GM23248 (cell line): ENCODE measurements around the gene ZNF121. TPM values are rescaled to one million over a fixed set of nuclear protein-coding genes. Genes with fewer than 3 reads are reported as not detected.
A peak's percentile ranks its signal among the peaks of the same experiment; 100 is the strongest.
"Not testable (repeated sequence)": the region's sequence is repeated elsewhere in the genome, so short reads cannot be mapped to it uniquely, and the experiment has no call there.

Experiments used
- DNase-seq: peaks from one replicate; pipeline ENCODE4 v3.0.0-alpha.2; 2015
- H2AFZ ChIP-seq: fragments of 200-600 bp; sonication (generic); 2 replicates; pipeline ENCODE4 v1.6.1; 2016; ENCODE audit warnings: antibody characterized with exemption
- H3F3A ChIP-seq: fragments of 200-600 bp; sonication (generic); 2 replicates; pipeline ENCODE4 v1.6.1; 2016; ENCODE audit warnings: mild to moderate bottlenecking, antibody characterized with exemption, mixed run types; ENCODE audit not compliant: insufficient read depth
- H3K27ac ChIP-seq: fragments of 200-600 bp; sonication (generic); 2 replicates; pipeline ENCODE4 v1.5.1; 2016; ENCODE audit warnings: mild to moderate bottlenecking
- H3K27me3 ChIP-seq: fragments of 200-600 bp; sonication (generic); replicated peaks from 2 replicates; pipeline ENCODE4 v1.6.1; 2016; ENCODE audit warnings: mild to moderate bottlenecking; ENCODE audit not compliant: insufficient read depth
- H3K36me3 ChIP-seq: fragments of 200-600 bp; sonication (generic); 2 replicates; pipeline ENCODE4 v1.6.1; 2016; ENCODE audit warnings: low read depth, mild to moderate bottlenecking
- H3K4me1 ChIP-seq: fragments of 200-600 bp; sonication (generic); 2 replicates; pipeline ENCODE4 v1.6.1; 2016; ENCODE audit warnings: mild to moderate bottlenecking; ENCODE audit not compliant: insufficient read depth
- H3K4me2 ChIP-seq: fragments of 200-600 bp; sonication (generic); one replicate; pipeline ENCODE4 v1.6.1; 2016; ENCODE audit warnings: mild to moderate bottlenecking; ENCODE audit not compliant: unreplicated experiment
- H3K4me3 ChIP-seq: fragments of 200-600 bp; sonication (generic); 2 replicates; pipeline ENCODE4 v1.5.1; 2016; ENCODE audit warnings: mild to moderate bottlenecking
- H3K79me2 ChIP-seq: fragments of 200-600 bp; sonication (generic); 2 replicates; pipeline ENCODE4 v1.6.1; 2016; ENCODE audit warnings: mild to moderate bottlenecking; ENCODE audit not compliant: insufficient read depth
- H3K9ac ChIP-seq: fragments of 200-600 bp; sonication (generic); 2 replicates; pipeline ENCODE4 v1.6.1; 2016; ENCODE audit warnings: mild to moderate bottlenecking
- H3K9me2 ChIP-seq: fragments of 200-600 bp; sonication (generic); 2 replicates; pipeline ENCODE4 v1.6.1; 2016; ENCODE audit warnings: mixed run types, mild to moderate bottlenecking, moderate library complexity; ENCODE audit not compliant: insufficient read depth
- H3K9me3 ChIP-seq: fragments of 200-600 bp; sonication (generic); one replicate; pipeline ENCODE4 v1.6.1; 2017; ENCODE audit warnings: low read depth
- H4K20me1 ChIP-seq: fragments of 200-600 bp; sonication (generic); 2 replicates; pipeline ENCODE4 v1.6.0; 2016; ENCODE audit not compliant: insufficient read depth
- EZH2 ChIP-seq: fragments of 200-600 bp; sonication (generic); IDR thresholded peaks from 2 replicates; pipeline ENCODE4 v1.6.1; 2018; ENCODE audit warnings: antibody characterized with exemption, mild to moderate bottlenecking; ENCODE audit not compliant: insufficient read depth, poor library complexity, severe bottlenecking
- EZH2phosphoT487 ChIP-seq: fragments of 200-600 bp; sonication (generic); IDR thresholded peaks from 2 replicates; pipeline ENCODE4 v1.6.1; 2018; ENCODE audit warnings: antibody characterized with exemption, moderate library complexity, mild to moderate bottlenecking, low read depth; ENCODE audit not compliant: insufficient read depth
- WGBS, 2 experiments: methylation state at CpG; one replicate each; pipeline ENCODE4 v1.1.6; 2015 to 2017; ENCODE audit warnings: low lambda C conversion rate in 2 of 2, low coverage in 1 of 2; ENCODE audit errors: missing lambda C conversion rate in 2 of 2; 5-methylcytosine and 5-hydroxymethylcytosine counted together
- in situ Hi-C: fragments of 300-500 bp; cut with MboI; formaldehyde crosslinking; loops from 2 replicates; pipeline ENCODE4 v1.15.0; 2020
- polyA plus RNA-seq: library from polyadenylated mRNA; unstranded; fragments of >200 nt; fragmentation: Nextera tagmentation; extraction: Ambion mirVana; gene quantifications from 2 replicates; pipeline ENCODE4 v1.2.1, GENCODE V29; 2016
- total RNA-seq: library from RNA; depleted of rRNA; stranded (reverse); fragments of >200 nt; shearing (Covaris generic); gene quantifications from 2 replicates; pipeline ENCODE4 v1.2.3, GENCODE V29; 2014

The ZNF121 gene
- total and polyA plus RNA-seq, 2 experiments from 2014 or later = 7.9 to 28.4 TPM

DNA sequence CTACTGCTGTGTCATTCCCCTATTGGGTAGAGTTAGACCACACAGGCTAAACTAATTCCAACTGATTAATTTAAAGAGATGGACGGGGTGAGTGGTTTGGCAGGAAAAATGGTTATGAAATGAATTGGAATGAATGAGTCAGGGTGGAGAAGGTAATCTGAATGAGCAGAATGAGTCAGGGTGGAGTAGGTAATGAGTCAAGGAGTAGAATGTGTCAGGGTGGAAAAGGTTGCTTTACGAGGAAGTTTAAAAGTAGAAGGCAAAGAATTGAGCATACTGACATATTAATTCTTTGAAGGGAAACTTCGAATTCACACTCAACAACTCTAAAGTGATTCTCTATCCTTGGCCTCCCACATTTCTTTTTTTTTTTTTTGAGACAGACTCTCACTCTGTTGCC is 12.7 kb upstream of the ZNF121 start:
- Histone ChIP-seq H3K4me3 (peak overlapping the region; percentile 4; the same call in 1 of the 2 replicates), H3K4me1 (peaks cover 10% of the 10 kb centered on the region), H2AFZ (no peak overlapping the region), H3K9me3 (no peaks in the 10 kb centered on the region), H3K27ac (peak overlapping the region; percentile 43), H3K27me3 (peaks cover 6% of the 10 kb centered on the region; the same call in 1 of the 2 replicates), H4K20me1 (no peaks in the 10 kb centered on the region), H3K36me3 (no peaks in the 10 kb centered on the region), H3K9me2 (no peaks in the 10 kb centered on the region), H3K9ac (no peak overlapping the region), H3F3A (peaks cover 17% of the 10 kb centered on the region; the same call in 1 of the 2 replicates), H3K79me2 (no peaks in the 10 kb centered on the region), H3K4me2 (peak overlapping the region; percentile 26)
- 17 to 28% methylated on average over 3 of the region's 3 CpGs for WGBS, 2 experiments
- in situ Hi-C loops = no loop called here
- TF ChIP-seq EZH2phosphoT487 = no peak
- TF ChIP-seq EZH2 = no peak
- peak; percentile 95 for DNase-seq

DNA sequence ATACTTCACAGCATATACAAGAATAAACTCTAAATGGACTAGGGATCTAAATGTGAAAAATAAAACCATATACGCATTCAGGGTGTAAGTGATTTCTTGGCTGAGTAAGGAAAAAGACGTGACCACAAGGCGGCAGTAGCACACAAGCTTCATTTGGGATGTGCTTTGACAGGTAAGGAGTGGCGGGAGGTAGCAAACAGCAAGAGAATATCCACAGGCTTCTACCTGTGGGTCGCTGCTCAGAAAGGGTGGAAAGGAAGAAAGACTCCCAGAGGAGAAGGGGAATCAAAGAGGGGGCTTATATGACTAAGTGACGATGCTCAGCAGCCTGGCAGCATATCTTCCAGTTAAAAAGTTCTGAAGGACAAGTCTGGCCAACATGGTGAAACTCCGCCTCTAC is 2.5 kb upstream of the ZNF121 start:
- WGBS, 2 experiments = 13 to 15% methylated on average over 7 of the region's 7 CpGs
- H4K20me1 ChIP-seq = no peaks in the 10 kb centered on the region
- 0 out of 2 replicates have a peak, but pooled peaks cover 4% of the 10 kb centered on the region for H3K4me1 ChIP-seq
- peaks cover 30% of the 10 kb centered on the region for H3K79me2 ChIP-seq
- no peak overlapping the region for H3K9ac ChIP-seq
- H3K9me3 ChIP-seq = no peaks in the 10 kb centered on the region
- H3K4me2 ChIP-seq = peak overlapping the region; percentile 18
- no peak overlapping the region for H3K4me3 ChIP-seq
- peak; percentile 66 for DNase-seq
- no peak overlapping the region for H3K27ac ChIP-seq
- in situ Hi-C loops = no loop called here
- H3K27me3 ChIP-seq = no peaks in the 10 kb centered on the region
- no peak for TF ChIP-seq EZH2
- no peak for TF ChIP-seq EZH2phosphoT487
- H3K9me2 ChIP-seq = no peaks in the 10 kb centered on the region
- no peaks in the 10 kb centered on the region for H3K36me3 ChIP-seq
- peak overlapping the region; percentile 79 for H2AFZ ChIP-seq
- peaks cover 5% of the 10 kb centered on the region; the same call in 1 of the 2 replicates for H3F3A ChIP-seq

DNA sequence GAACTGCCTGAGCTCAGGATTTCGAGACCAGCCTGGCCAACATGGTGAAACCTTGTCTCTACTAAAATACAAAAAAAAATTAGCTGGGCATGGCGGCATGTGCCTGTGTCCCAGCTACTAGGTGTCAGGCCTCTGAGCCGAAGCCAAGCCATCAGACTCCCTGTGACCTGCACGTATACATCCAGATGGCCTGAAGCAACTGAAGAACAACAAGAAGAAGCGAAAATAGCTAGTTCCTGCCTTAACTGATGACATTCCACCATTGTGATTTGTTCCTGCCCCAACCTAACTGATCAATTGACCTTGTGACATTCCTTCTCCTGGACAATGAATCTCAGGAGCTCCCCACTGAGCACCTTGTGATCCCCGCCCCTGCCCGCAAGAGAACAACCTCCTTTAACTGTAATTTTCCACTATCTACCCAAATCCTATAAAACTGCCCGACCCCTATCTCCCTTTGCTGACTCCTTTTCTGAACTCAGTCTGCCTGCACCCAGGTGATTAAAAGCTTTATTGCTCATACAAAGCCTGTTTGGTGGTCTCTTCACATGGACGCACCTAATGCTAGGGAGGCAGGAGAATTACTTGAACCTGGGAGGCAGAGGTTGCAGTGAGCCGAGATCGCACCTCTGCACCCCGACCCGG is 2.1 kb downstream of the ZNF121 start:
- H3K9ac ChIP-seq, H3K36me3 ChIP-seq, DNase-seq, H3K9me3 ChIP-seq, H2AFZ ChIP-seq, H3K4me3 ChIP-seq, H4K20me1 ChIP-seq, in situ Hi-C loops, H3K27me3 ChIP-seq, H3K4me2 ChIP-seq, H3K4me1 ChIP-seq, H3K27ac ChIP-seq, H3K9me2 ChIP-seq: not testable (repeated sequence)
- peaks cover 76% of the 10 kb centered on the region for H3K79me2 ChIP-seq
- H3F3A ChIP-seq = peaks cover 14% of the 10 kb centered on the region; the same call in 1 of the 2 replicates
- WGBS, 2 experiments = 96 to 98% methylated on average over 13 of the region's 13 CpGs

DNA sequence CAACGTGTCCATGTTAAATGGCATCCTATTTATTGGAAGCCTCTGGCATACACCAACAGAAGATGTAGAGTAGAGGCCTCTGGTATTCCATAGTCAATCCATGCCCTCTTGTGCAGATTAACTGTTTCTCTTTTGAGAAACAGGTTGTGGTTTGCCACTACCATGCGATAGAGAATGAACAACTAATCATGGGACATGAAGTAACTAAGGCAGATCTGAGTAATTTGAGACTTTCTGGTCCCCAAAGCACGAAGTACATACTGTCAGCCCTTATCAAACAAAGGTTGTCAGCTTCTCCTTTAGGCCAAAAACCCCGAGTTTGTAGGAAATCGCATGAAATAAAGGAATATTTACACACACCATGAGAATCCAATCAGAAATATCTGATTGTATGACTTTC is 3.6 kb downstream of the ZNF121 start:
- 0 out of 2 replicates have a peak, but pooled peaks cover 10% of the 10 kb centered on the region for H3K36me3 ChIP-seq
- TF ChIP-seq EZH2 = no peak
- no peak for TF ChIP-seq EZH2phosphoT487
- H3K4me1 ChIP-seq = 0 out of 2 replicates have a peak, but pooled peaks cover 4% of the 10 kb centered on the region
- H3K9ac ChIP-seq = no peak overlapping the region
- 95 to 96% methylated on average over 5 of the region's 5 CpGs for WGBS, 2 experiments
- peaks cover 18% of the 10 kb centered on the region for H4K20me1 ChIP-seq
- no peak overlapping the region for H3K27ac ChIP-seq
- H3K9me2 ChIP-seq = no peaks in the 10 kb centered on the region
- no peaks in the 10 kb centered on the region for H3K9me3 ChIP-seq
- peaks cover 91% of the 10 kb centered on the region for H3K79me2 ChIP-seq
- no peak for DNase-seq
- H3K4me2 ChIP-seq = no peak overlapping the region
- H2AFZ ChIP-seq = no peak overlapping the region
- no peak overlapping the region for H3K4me3 ChIP-seq
- H3K27me3 ChIP-seq = no peaks in the 10 kb centered on the region
- in situ Hi-C loops = no loop called here
- peaks cover 14% of the 10 kb centered on the region; the same call in 1 of the 2 replicates for H3F3A ChIP-seq

DNA sequence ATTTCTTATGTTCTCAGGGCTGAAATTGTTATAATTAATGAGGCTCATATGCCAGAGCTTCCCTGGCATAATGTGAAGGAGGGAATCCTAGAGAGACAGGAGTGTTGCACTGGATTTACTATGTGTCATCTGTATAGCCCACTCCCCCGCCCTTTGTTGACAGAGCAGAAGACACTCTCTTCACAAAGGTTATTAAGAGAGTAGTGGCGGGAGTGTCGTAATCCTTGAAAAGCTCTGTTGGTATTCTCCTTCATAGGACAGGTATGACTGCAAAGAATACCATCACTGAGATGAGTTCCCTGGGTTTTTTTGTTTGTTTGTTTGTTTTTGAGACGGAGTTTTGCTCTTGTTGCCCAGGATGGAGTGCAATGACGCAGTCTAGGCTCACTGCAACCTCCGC is 14.0 kb downstream of the ZNF121 start:
- H3K79me2 ChIP-seq = peaks cover 96% of the 10 kb centered on the region
- no peaks in the 10 kb centered on the region for H3K27me3 ChIP-seq
- peaks cover 18% of the 10 kb centered on the region; the same call in 1 of the 2 replicates for H3F3A ChIP-seq
- no peak overlapping the region for H2AFZ ChIP-seq
- WGBS, 2 experiments = 95 to 100% methylated on average over 6 of the region's 6 CpGs
- in situ Hi-C loops = no loop called here
- no peaks in the 10 kb centered on the region for H3K4me1 ChIP-seq
- H3K4me3 ChIP-seq = no peak overlapping the region
- H4K20me1 ChIP-seq = peaks cover 15% of the 10 kb centered on the region; the same call in 1 of the 2 replicates
- DNase-seq = no peak
- TF ChIP-seq EZH2 = no peak
- no peak for TF ChIP-seq EZH2phosphoT487
- H3K27ac ChIP-seq = no peak overlapping the region
- no peaks in the 10 kb centered on the region for H3K9me2 ChIP-seq
- no peak overlapping the region for H3K4me2 ChIP-seq
- peaks cover 44% of the 10 kb centered on the region for H3K36me3 ChIP-seq
- H3K9ac ChIP-seq = no peak overlapping the region
- peaks cover 4% of the 10 kb centered on the region for H3K9me3 ChIP-seq
